ENCODE data around the gene SDC4.

Gene SDC4

DNA sequence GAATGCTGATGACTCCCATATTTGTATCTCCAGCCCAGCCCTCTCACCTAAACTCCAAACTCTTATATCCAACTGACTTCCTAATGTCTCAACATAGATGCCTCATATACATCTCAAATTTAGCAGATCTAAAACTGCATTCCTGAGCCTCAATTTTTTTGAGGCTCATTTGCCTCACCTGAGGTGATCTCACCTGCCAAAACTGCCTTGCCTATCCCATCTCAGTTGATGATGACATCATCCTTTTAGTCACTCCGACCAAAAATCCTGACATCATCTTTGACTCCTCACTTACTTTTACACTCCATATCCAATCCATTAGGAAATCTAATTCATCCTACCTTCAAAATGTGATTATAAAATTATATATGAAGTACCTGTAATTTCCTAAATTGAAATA, 68.2 kb downstream of the SDC4 start:
- TF ChIP-seq POLR2A (IDR thresholded peaks at IDR 0.05; ENCODE audit: low read length) (no peak), GATA1 (IDR thresholded peaks at IDR 0.05; ENCODE audit: low read depth, low read length) (no peak)
- DNase-seq, result no peak

DNA sequence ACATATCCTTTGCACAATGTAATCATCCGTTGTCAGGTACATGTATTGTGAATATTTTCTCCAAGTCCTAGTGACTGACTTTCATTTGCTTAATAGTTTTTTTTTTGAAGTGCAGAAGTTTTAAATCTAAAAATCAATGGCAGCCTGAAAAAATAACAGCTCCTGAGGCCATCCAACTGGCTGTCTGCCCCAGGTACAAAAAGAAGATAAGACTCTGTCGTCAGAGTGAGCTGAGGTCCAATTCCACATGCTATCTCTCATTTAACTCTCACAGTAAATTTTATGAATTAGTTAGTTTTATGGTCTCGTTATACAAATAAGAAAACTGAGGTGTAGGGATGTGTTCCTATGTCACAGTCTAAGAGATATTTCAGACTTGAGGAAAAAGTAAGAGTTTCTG, 72.9 kb downstream of the SDC4 start:
- TF ChIP-seq POLR2A (IDR thresholded peaks at IDR 0.05; ENCODE audit: low read length) (no peak), GATA1 (IDR thresholded peaks at IDR 0.05; ENCODE audit: low read depth, low read length) (no peak)
- no peak for DNase-seq

All from erythroblast (primary cell).